Kidney epithelial cell (primary cell): ENCODE results near the gene PSMD3. TPM values are rescaled to one million over a fixed set of nuclear protein-coding genes. Genes with fewer than 3 reads are reported as not detected.

Experiments used
- DNase-seq: peaks from one replicate; pipeline ENCODE4 v3.0.0-alpha.2; 2010; ENCODE audit warnings: low read depth
- H3K27me3 ChIP-seq: 2 replicates; pipeline ENCODE4 v1.6.0; 2011; ENCODE audit warnings: low read length; ENCODE audit not compliant: control insufficient read depth, insufficient read depth
- H3K36me3 ChIP-seq: 2 replicates; pipeline ENCODE4 v1.5.1; 2011; ENCODE audit warnings: low read length; ENCODE audit not compliant: control insufficient read depth, insufficient read depth
- H3K4me3 ChIP-seq: 2 replicates; pipeline ENCODE4 v1.5.1; 2011; ENCODE audit warnings: low read depth, mild to moderate bottlenecking, control low read depth, low read length
- total RNA-seq: library from RNA; depleted of rRNA; stranded (reverse); fragments of >200 nt; gene quantifications from 2 replicates; pipeline ENCODE4 v1.2.3, GENCODE V29; 2015
- TF ChIP-seq, protein P1 (sequence below): IDR thresholded peaks from 2 replicates; pipeline ENCODE4 v1.5.1; 2011; ENCODE audit warnings: mild to moderate bottlenecking, moderate library complexity, low read length, control low read depth, inconsistent platforms; ENCODE audit not compliant: insufficient read depth, poor library complexity, severe bottlenecking

The PSMD3 gene
- 102 and 104 TPM in 2 replicates for total RNA-seq

DNA sequence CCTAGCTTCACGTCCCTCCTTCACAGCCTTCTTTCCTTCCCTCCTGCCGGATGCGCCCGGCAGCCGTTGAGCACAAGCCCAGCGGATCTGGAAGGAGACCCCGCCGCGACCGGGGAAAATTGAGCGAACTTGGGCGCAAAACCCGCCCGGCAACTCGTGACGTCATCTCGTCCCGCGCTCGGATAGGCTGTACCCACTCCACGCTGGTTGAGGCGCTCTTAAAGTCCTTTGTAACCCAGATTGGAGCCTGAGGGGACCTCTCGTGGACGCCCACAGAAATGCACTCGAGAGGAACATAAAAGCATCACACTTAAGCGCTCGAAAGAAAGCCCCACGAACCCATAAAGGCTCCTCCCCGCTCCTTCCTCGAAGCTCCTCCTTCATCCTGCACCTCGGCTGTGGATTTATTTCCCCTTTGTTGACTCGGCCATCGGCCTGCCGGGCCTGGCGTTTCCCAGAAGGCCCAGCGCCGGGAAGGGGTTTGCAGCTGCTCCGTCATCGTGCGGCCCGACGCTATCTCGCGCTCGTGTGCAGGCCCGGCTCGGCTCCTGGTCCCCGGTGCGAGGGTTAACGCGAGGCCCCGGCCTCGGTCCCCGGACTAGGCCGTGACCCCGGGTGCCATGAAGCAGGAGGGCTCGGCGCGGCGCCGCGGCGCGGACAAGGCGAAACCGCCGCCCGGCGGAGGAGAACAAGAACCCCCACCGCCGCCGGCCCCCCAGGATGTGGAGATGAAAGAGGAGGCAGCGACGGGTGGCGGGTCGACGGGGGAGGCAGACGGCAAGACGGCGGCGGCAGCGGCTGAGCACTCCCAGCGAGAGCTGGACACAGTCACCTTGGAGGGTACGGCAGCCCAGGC lies at the start of gene PSMD3:
TSS of gene PSMD3 (plus strand) at position 457 of the 856 bp plus-strand sequence. CDS start at position 621, 164 bp downstream.
- Histone ChIP-seq H3K27me3 (no peaks in the 10 kb centered on the region), H3K4me3 (peak within 1 kb of the TSS; percentile 94), H3K36me3 (no peaks in the 10 kb centered on the region)
- peak; percentile 98 for DNase-seq
- TF ChIP-seq, protein P1, sequence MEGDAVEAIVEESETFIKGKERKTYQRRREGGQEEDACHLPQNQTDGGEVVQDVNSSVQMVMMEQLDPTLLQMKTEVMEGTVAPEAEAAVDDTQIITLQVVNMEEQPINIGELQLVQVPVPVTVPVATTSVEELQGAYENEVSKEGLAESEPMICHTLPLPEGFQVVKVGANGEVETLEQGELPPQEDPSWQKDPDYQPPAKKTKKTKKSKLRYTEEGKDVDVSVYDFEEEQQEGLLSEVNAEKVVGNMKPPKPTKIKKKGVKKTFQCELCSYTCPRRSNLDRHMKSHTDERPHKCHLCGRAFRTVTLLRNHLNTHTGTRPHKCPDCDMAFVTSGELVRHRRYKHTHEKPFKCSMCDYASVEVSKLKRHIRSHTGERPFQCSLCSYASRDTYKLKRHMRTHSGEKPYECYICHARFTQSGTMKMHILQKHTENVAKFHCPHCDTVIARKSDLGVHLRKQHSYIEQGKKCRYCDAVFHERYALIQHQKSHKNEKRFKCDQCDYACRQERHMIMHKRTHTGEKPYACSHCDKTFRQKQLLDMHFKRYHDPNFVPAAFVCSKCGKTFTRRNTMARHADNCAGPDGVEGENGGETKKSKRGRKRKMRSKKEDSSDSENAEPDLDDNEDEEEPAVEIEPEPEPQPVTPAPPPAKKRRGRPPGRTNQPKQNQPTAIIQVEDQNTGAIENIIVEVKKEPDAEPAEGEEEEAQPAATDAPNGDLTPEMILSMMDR: peak; percentile 70

DNA sequence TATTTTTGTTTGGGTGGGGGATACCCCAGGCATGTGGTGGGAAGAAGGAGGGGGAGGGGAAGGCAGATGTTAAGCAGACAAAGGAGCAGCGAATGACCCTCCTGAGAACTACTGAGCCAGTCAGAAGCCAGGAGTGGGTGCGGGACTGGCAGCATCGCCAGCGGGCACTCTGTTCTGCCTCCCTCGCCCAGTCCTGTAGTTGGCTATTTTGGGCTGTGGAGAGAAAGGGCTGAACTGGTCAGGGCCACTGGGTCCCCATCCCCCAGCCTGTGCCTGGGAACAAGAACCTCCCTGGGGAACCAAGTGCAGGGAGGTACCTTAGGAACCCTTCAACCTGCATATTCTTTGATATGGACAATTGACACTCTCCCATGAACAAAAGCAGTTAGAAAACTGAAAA lies 46.7 kb upstream of the PSMD3 start:
- DNase-seq: no peak
- no peak overlapping the region for H3K4me3 ChIP-seq
- H3K36me3 ChIP-seq: no peaks in the 10 kb centered on the region
- TF ChIP-seq, protein P1: no peak
- H3K27me3 ChIP-seq: no peaks in the 10 kb centered on the region

DNA sequence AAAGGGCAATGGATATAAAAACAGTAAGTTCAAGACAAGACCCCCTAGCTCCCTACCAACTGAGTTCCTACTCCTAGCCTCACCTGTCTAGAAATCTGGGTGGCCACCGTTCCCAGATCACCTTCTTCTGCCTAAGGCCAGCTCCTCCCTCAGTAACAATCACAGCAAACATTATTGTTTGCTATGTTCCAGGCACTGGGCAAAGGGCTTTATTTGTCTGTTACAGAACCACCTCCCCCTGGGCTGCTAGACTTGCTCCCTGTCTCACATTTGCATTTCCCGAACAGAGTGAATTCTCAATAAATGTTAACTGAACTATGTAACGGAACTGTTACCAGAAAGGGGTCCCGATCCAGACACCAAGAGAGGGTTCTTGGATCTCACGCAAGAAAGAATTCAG lies 46.3 kb upstream of the PSMD3 start:
- DNase-seq: no peak
- TF ChIP-seq, protein P1: no peak
- no peak overlapping the region for H3K4me3 ChIP-seq
- no peaks in the 10 kb centered on the region for H3K27me3 ChIP-seq
- H3K36me3 ChIP-seq: no peaks in the 10 kb centered on the region

DNA sequence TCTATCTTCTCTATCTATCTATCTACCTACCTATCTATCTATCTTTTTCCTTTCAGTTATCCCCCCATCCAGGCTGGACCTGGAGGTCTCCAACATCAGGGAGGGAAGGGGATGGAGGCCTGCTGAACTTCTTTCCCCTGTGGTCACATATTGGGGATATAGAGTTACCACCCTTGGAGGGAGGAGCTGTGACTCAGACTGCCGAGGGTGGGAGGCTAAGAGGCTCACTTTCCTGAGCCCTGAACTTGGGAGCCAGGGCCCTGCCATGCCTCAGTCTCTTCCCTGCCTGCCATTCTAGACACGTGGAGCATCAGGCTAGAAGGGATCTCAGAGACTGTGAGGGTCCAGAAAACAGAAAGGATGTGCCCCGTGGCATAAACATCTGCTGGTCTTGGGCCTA lies 44.7 kb upstream of the PSMD3 start:
- Histone ChIP-seq H3K36me3 (no peaks in the 10 kb centered on the region), H3K4me3 (no peak overlapping the region), H3K27me3 (no peaks in the 10 kb centered on the region)
- no peak for DNase-seq
- TF ChIP-seq, protein P1: no peak

DNA sequence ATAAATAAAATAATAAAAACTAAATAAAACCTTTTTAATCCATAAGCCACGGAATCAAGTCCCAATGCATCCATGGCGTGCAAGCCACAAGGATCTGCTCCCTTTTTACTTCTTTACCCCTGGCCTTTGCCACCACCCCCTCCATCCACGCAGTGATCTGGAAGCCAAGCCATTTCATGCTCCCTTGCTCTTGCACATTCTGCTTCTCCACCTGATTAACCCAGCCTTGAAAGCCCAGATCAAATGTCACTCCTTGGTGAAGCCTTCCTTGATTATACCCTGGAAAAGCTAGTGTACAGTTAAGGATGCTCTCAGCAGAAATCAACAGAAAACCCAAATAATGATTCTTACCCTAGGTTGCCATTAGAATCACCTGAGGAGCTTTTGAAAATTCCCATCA lies 43.2 kb upstream of the PSMD3 start:
- H3K27me3 ChIP-seq: no peaks in the 10 kb centered on the region
- TF ChIP-seq, protein P1: no peak
- H3K4me3 ChIP-seq: no peak overlapping the region
- no peaks in the 10 kb centered on the region for H3K36me3 ChIP-seq
- no peak for DNase-seq
